Stimulated activated CD8-positive, alpha-beta memory T cell treated with anti-CD3 and anti-CD28 coated beads, Interleukin-12 subunit alpha, Interleukin-12 subunit beta, amount 100 ng/mL, for 1 hour (primary cell): ENCODE results near the gene AGMAT.
"Not testable (repeated sequence)": the region's sequence is repeated elsewhere in the genome, so short reads cannot be mapped to it uniquely, and the experiment has no call there.

ENCODE experiments used
- DNase-seq: peaks from one replicate; pipeline ENCODE4 v3.0.0-alpha.2; 2020; ENCODE audit warnings: low read depth

The AGMAT gene

DNA sequence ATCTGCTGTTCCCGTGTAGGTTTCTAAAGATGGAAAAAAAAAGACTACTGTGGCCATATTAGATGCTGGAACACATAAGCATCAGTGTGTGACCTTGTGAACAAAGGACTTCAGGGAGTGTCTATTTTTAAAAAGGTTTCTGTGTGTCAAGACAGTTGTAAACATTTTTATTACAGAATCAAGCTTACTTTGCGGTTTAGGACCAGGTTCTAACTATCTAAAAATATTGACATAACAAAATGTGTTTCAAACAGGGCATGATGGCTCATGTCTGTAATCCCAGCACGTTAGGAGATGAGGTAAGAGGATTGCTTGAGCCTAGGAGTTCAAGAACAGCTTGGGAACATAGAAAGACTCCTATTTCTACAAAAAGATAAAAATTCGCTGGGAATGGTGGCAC is 25.3 kb upstream of the AGMAT start:
- no peak for DNase-seq

GRCh38 chr1:15609631-15610030 is 24.8 kb upstream of the AGMAT start:
- no peak for DNase-seq

DNA sequence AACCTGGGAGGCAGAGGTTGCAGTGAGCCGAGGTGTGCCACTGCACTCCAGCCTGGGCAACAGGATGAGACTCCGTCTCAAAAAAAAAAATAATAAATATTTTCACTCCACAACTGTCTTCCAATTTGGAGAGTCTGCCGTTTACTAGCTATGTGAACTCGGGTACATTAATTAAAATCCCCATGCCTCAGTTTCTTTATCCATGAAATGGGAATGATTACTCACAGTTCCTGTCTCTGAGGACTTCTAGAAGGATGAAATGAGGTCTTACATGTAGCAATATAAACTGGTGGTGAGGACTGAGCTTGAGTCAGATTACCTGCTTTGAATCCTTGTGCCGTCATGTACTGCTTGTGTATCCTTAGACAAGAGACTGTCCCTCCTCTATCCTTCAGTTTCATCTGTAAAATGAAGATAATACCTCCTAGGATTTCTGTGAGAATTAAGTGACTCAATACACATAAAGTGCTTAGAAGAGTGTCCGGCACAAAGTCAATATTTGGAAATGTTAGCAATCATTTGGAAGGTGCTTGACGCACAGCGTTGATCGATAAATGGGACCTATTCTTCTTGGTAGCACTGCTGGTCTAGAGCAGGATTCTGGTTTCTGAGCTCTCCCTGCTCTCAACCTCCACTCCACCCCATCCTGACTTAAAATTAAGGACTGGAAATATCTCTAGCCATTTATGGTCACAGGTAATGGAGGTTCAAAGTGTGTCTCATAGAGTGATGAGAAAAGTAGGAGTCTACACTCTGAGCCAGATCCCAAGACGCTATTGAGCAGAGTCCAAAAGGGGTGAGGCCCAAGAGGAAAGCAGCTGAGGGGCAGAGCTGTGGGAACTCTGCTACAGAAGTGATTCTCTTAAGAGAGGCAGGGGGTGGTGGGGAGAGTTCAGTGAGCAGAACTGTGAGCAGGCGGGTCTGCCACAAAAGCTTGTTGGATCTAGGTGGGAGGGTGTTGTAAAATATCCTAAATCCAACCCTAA is 20.8 kb upstream of the AGMAT start:
- DNase-seq: no peak

DNA sequence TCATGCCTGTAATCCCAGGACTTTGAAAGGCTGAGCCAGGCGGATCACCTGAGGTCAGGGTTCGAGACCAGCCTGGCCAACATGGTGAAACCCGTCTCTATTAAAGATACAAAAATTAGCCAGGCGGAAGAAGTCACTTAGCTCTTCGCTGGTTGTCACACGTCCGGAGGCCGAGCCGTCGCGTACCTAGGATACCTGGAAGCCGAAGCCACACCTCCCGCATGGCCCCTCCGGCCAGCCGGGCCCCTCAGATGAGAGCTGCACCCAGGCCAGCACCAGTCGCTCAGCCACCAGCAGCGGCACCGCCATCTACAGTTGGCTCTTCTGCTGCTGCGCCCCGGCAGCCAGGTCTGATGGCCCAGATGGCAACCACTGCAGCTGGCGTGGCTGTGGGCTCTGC is 19.5 kb upstream of the AGMAT start:
- not testable (repeated sequence) for DNase-seq

GRCh38 chr1:15603966-15604282 is 19.1 kb upstream of the AGMAT start:
- not testable (repeated sequence) for DNase-seq

GRCh38 chr1:15603050-15603965 is 18.5 kb upstream of the AGMAT start:
- DNase-seq: peak; percentile 84

GRCh38 chr1:15598436-15598835 is 13.6 kb upstream of the AGMAT start:
- DNase-seq: no peak

GRCh38 chr1:15595809-15596617 is 11.2 kb upstream of the AGMAT start:
- no peak for DNase-seq

DNA sequence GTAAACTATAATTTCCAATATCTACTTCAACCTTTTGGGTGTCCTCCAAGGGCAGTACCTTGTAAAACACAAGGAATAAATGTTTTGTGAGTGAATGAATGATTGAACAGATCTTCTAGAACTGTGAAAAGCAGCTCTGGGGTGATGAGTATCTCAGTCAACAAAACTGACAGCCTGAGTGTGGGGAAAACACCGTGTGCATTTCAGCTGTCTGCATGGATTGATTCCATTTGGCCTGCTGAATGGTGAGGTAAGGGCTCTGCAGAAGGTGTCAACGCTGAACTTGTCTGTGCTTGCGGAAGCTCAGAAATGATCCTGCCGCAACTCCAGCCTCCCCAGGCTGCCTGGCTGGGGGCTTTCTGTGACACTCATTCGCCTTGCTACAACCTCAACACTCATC is 7.4 kb upstream of the AGMAT start:
- no peak for DNase-seq

- DNase-seq: no peak
Measured at GRCh38 chr1:15583016-15583706, 1.7 kb downstream of the AGMAT start.

- no peak for DNase-seq
Measured at GRCh38 chr1:15579683-15580047, 5.2 kb downstream of the AGMAT start.

DNA sequence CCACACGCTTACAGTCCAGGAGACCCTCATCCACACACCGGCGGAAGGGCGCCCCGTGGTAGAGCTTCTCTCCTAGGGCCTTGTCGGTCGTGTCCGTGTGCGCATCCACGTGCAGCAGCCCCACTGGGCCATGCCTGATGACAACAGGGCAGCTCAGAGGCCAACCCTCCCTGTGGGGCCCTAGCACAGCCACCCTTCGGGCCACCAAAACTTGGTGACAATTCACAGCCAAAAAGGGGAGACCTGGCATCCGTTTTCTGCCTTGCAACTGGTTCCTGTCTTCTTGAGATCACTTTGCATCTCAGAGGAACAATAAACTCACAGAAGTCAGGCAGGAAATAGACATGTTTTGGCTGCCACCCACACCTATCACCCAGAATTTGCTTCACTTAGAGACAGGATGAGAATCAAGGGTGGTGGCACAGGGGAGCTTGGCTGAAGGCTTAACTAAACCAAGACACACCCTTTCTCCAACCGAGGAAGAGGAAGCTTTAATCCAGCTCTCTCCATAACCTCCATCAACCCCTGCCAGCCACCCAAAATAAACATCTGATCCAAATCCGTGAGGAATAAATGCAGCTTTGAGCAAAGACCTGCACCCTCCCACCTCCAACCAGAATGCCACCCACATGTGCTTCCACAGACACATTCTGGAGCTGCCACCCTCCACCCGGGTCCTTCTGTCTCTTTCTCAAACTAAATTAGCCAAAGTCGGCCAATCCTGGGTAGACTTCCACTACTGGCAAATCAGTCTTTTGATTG is 5.7 kb downstream of the AGMAT start:
- DNase-seq: no peak

DNA sequence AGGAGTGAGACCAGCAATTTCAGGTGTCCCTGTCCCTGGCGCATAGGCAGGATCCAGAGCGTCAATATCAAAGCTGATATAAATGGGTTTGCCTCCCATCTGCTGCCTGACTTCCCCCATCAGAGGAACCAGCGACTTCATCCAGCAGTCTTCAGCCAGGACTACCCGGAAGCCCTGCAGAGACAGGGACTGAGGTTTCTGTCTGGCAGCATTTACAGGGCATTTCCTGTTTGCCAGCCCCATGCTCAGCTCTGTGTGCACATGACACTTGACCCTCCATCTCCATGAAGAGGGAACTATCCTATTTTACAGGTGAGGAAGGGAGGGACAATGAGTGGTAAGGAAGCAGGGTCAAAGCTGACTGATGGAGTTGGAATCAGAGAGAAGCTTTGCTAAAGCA is 7.2 kb downstream of the AGMAT start:
- no peak for DNase-seq

DNA sequence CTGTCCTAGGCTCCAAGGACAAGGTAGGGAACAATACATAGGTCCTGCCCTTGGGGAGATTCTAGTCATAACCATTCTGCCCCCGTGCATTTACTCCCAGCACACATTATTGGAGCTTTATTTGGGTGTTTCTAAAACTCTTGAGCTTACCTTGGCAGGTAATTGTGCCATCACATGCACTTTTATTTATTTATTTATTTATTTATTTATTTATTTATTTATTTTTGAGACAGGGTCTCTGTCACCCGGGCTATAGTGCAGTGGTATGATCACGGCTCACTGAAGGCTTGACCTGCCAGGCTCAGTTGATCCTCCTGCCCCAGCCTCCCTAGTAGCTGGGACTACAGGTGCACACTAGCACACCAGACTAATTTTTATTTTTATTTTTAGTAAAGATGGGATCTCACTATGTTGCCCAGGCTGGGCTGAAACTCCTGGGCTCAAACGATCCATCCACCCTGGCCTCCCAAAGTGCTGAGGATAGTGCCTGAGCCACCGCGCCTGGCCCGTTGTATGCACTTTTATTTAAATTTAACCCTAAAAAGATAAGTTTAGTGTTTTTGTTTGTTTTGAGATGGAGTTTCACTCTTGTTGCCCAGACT is 9.2 kb downstream of the AGMAT start:
- no peak for DNase-seq

DNA sequence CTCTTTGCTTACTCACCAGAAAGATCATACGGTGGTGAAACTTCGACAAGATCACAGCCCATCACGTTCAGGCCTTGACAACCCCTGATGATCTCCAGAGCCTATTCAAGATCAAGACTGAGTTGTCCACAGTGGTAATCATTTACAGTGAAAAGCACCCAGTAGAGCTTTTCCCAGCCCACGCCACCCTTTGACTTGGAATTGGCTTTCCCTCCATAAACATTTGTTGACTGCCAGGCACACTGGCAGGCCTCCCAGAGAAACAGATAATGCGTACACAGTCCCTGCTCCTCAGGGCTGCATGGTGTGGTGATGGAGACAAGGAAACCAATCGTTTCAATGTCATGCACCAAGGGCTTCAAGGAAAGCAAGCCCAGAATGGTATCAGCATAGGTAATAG is 10.1 kb downstream of the AGMAT start:
- no peak for DNase-seq

- no peak for DNase-seq
Measured at GRCh38 chr1:15573477-15573876, 11.4 kb downstream of the AGMAT start.

DNA sequence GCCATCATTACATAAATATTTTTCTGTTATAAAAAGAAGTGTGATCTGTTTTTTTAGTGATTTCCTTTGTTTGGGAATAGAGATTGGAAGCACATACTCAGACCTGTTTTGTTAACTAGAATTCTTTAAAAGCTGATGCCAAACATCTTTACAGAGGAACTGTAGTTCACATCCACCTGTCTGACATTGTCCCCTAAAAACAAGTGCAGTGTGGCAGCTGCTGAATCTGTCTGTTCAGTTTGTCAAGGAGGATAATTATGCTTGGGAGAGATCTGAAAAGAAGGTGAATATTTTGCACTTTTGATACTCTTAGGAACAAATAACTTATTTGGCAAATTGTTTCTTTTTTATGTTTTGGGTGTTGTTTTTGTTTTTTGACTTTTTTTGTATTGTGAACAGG is 13.6 kb downstream of the AGMAT start:
- DNase-seq: no peak

DNA sequence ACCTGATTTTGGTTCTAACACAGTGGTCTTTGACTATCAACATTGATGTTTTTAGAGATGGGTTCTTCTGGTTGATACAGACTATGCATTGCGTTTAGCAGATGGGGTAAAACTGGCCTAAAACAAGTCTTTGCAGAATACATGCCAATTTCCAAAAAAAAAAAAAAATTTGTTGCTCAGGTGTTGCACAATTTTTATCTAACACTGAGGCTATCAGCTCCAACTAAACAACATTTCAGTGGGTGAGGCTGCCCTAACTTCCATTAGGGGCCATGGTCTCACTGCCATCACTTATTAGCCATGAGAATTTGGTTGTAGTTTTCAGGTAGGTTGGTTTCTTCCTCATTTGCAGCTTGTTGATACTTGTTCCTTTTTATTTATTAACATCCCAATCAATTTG is 14.0 kb downstream of the AGMAT start:
- no peak for DNase-seq

- no peak for DNase-seq
Measured at GRCh38 chr1:15568387-15569073, 16.3 kb downstream of the AGMAT start.
